Skin of body (tissue), 2 donors: ENCODE data around the gene PCDHGC3. TPM values are rescaled to one million over a fixed set of nuclear protein-coding genes. Genes with fewer than 3 reads are reported as not detected.

Source experiments
- DNase-seq: peaks from one replicate; lab custom pipeline; 2025; lab: John Stamatoyannopoulos, UW
- total RNA-seq: library from RNA; depleted of rRNA; stranded (reverse); fragments of >200 nt; gene quantifications from one replicate; pipeline ENCODE4 v1.2.3, GENCODE V29; 2014

PCDHGC3 gene
- total RNA-seq, 1 donor from 2014 or later = 36.7 TPM

- DNase-seq = peak; percentile 84
Measured at GRCh38 chr5:141507387-141508091, 31.8 kb downstream of the PCDHGC3 start.

- no peak for DNase-seq
Measured at GRCh38 chr5:141508440-141508797, 32.7 kb downstream of the PCDHGC3 start.

- DNase-seq = peak; percentile 96
Measured at GRCh38 chr5:141508798-141509611, 33.2 kb downstream of the PCDHGC3 start.

- no peak for DNase-seq
Measured at GRCh38 chr5:141510160-141510559, 34.4 kb downstream of the PCDHGC3 start.

GRCh38 chr5:141510850-141511601, 35.3 kb downstream of the PCDHGC3 start:
- DNase-seq = no peak

GRCh38 chr5:141511771-141512325, 36.1 kb downstream of the PCDHGC3 start:
- DNase-seq = no peak

- no peak for DNase-seq
Measured at GRCh38 chr5:141512390-141512910, 36.7 kb downstream of the PCDHGC3 start.

- peak; percentile 78 for DNase-seq
Measured at GRCh38 chr5:141512911-141513626, 37.3 kb downstream of the PCDHGC3 start.

GRCh38 chr5:141513627-141514329, 38.0 kb downstream of the PCDHGC3 start:
- peak; percentile 90 for DNase-seq

GRCh38 chr5:141514330-141515133, 38.8 kb downstream of the PCDHGC3 start:
- no peak for DNase-seq

GRCh38 chr5:141515141-141515540, 39.4 kb downstream of the PCDHGC3 start:
- DNase-seq = no peak

GRCh38 chr5:141515946-141516671, 40.3 kb downstream of the PCDHGC3 start:
- no peak for DNase-seq

GRCh38 chr5:141516672-141517025, 40.9 kb downstream of the PCDHGC3 start:
- no peak for DNase-seq

GRCh38 chr5:141517312-141517711, 41.5 kb downstream of the PCDHGC3 start:
- DNase-seq = no peak

GRCh38 chr5:141517880-141518617, 42.3 kb downstream of the PCDHGC3 start:
- DNase-seq = peak; percentile 29

GRCh38 chr5:141518618-141519015, 42.9 kb downstream of the PCDHGC3 start:
- no peak for DNase-seq

- DNase-seq = no peak
Measured at GRCh38 chr5:141519605-141520565, 44.1 kb downstream of the PCDHGC3 start.
